ENCODE data around the gene KIFC3. TPM values are rescaled to one million over a fixed set of nuclear protein-coding genes. Genes with fewer than 3 reads are reported as not detected.

KIFC3 gene
- total RNA-seq, 2 experiments from 2014 or later: not detected

DNA sequence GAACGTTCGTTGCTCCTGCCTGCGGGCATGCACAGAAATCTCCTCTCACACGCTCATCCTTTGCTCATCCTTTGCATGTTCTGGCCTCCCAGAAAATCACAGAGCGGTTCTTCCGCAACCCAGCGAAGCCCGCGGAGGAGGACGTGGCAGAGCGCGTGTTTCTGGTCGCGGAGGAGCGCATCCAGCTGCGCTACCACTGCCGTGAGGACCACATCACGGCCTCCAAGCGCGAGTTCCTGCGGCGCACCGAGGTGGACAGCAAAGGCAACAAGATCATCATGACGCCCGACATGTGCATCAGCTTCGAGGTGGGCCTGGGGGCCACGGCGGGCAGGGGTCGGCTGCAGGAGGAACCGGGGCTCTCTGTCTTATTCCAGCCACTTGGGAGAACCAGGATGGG is 76.3 kb downstream of the KIFC3 start:
- no peaks in the 10 kb centered on the region for H3K9me3 Mint-ChIP-seq
- ATAC-seq (ENCODE audit: poor library complexity) (no peak), DNase-seq (no peak)
- no peaks in the 10 kb centered on the region for H3K27me3 ChIP-seq (ENCODE audit: control insufficient read depth in 1 of 2, insufficient read depth in 2 of 2, low read length in 2 of 2)
- no peak overlapping the region for H3K4me3 ChIP-seq (ENCODE audit: low read length)
- no peak overlapping the region for H3K27ac ChIP-seq (ENCODE audit: low read depth in 1 of 2, low read length in 2 of 2)
- no peaks in the 10 kb centered on the region for H3K36me3 Mint-ChIP-seq (ENCODE audit: low read depth)
- CTCF ChIA-PET: no interaction called here
- H3K27me3 Mint-ChIP-seq: no peaks in the 10 kb centered on the region
- no peak overlapping the region for H3K27ac Mint-ChIP-seq
- H3K9me3 ChIP-seq (ENCODE audit: control insufficient read depth in 1 of 2, insufficient read depth in 1 of 2, low read length in 2 of 2): peaks cover 0 to 4% of the 10 kb centered on the region in 2 experiments
- no peaks in the 10 kb centered on the region for H3K36me3 ChIP-seq (ENCODE audit: insufficient read depth, low read length)
- H3K4me1 Mint-ChIP-seq (ENCODE audit: low read depth): no peaks in the 10 kb centered on the region
- no peaks in the 10 kb centered on the region for H3K4me1 ChIP-seq (ENCODE audit: insufficient read depth, low read length)
- intact Hi-C loops (cut with DNase I, micrococcal nuclease): no loop called here
- H3K4me3 Mint-ChIP-seq: no peak overlapping the region
- TF ChIP-seq, protein P1, sequence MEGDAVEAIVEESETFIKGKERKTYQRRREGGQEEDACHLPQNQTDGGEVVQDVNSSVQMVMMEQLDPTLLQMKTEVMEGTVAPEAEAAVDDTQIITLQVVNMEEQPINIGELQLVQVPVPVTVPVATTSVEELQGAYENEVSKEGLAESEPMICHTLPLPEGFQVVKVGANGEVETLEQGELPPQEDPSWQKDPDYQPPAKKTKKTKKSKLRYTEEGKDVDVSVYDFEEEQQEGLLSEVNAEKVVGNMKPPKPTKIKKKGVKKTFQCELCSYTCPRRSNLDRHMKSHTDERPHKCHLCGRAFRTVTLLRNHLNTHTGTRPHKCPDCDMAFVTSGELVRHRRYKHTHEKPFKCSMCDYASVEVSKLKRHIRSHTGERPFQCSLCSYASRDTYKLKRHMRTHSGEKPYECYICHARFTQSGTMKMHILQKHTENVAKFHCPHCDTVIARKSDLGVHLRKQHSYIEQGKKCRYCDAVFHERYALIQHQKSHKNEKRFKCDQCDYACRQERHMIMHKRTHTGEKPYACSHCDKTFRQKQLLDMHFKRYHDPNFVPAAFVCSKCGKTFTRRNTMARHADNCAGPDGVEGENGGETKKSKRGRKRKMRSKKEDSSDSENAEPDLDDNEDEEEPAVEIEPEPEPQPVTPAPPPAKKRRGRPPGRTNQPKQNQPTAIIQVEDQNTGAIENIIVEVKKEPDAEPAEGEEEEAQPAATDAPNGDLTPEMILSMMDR (IDR thresholded peaks at IDR 0.05): no peak
- POLR2A ChIA-PET: no interaction called here

DNA sequence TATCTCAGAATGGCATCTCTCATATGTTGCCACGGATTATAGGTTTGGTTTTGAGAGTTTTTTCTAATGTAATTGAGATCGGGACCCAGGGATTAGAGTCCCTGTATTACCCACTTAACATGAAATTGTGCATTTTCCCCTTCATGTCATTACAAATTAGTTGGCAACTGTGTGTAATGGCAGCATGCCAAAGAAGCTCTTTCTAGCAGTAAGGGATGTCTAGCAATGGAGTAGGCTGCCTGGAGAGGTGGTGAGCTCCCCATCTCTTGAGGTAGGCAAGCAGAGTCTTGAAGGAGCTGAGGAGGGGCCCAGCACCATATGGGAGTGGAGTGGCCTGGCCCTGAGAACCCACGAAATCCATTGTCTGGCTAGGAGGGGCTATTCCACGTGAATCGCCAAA is 76.7 kb downstream of the KIFC3 start:
- no peak overlapping the region for H3K27ac ChIP-seq (ENCODE audit: low read depth in 1 of 2, low read length in 2 of 2)
- TF ChIP-seq, protein P1 (IDR thresholded peaks at IDR 0.05): no peak
- no peaks in the 10 kb centered on the region for H3K36me3 ChIP-seq (ENCODE audit: insufficient read depth, low read length)
- no peak overlapping the region for H3K27ac Mint-ChIP-seq
- no peaks in the 10 kb centered on the region for H3K36me3 Mint-ChIP-seq (ENCODE audit: low read depth)
- no peaks in the 10 kb centered on the region for H3K4me1 Mint-ChIP-seq (ENCODE audit: low read depth)
- peaks cover 0 to 4% of the 10 kb centered on the region in 2 experiments for H3K9me3 ChIP-seq (ENCODE audit: control insufficient read depth in 1 of 2, insufficient read depth in 1 of 2, low read length in 2 of 2)
- no peak for DNase-seq
- POLR2A ChIA-PET: no interaction called here
- CTCF ChIA-PET: no interaction called here
- ATAC-seq (ENCODE audit: poor library complexity): no peak
- intact Hi-C loops (cut with DNase I, micrococcal nuclease): no loop called here
- no peaks in the 10 kb centered on the region for H3K27me3 Mint-ChIP-seq
- H3K9me3 Mint-ChIP-seq: no peaks in the 10 kb centered on the region
- H3K4me3 Mint-ChIP-seq: no peak overlapping the region
- no peaks in the 10 kb centered on the region for H3K4me1 ChIP-seq (ENCODE audit: insufficient read depth, low read length)
- H3K27me3 ChIP-seq (ENCODE audit: control insufficient read depth in 1 of 2, insufficient read depth in 2 of 2, low read length in 2 of 2): no peaks in the 10 kb centered on the region
- H3K4me3 ChIP-seq (ENCODE audit: low read length): no peak overlapping the region

DNA sequence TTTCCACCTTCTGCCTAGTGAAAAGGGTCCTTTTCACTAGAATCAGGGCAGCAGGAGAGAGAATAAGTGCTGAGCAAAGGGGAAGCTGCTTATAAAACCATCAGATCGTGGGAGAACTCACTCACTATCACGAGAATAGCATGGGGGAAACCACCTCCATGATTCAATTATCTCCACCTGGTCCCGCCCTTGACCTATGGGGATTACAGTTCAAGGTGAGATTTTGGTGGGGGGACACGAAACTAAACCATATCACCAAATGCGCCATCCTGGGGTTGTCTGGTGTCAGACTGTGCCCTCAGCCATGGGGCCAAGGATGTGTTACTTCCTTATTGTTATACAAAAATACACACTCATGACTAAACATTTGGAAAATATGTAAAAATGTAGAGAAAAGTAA is 77.1 kb downstream of the KIFC3 start:
- POLR2A ChIA-PET: no interaction called here
- intact Hi-C loops (cut with DNase I, micrococcal nuclease): no loop called here

More for the DNA sequence above, 77.1 kb downstream of the KIFC3 start:
- H3K27me3 ChIP-seq (ENCODE audit: control insufficient read depth in 1 of 2, insufficient read depth in 2 of 2, low read length in 2 of 2): no peaks in the 10 kb centered on the region
- CTCF ChIA-PET: no interaction called here
- no peaks in the 10 kb centered on the region for H3K4me1 ChIP-seq (ENCODE audit: insufficient read depth, low read length)
- DNase-seq: no peak
- H3K27ac Mint-ChIP-seq: no peak overlapping the region
- no peaks in the 10 kb centered on the region for H3K36me3 ChIP-seq (ENCODE audit: insufficient read depth, low read length)
- no peaks in the 10 kb centered on the region for H3K36me3 Mint-ChIP-seq (ENCODE audit: low read depth)
- H3K4me3 ChIP-seq (ENCODE audit: low read length): no peak overlapping the region
- H3K9me3 ChIP-seq (ENCODE audit: control insufficient read depth in 1 of 2, insufficient read depth in 1 of 2, low read length in 2 of 2): peaks cover 0 to 4% of the 10 kb centered on the region in 2 experiments
- no peak overlapping the region for H3K27ac ChIP-seq (ENCODE audit: low read depth in 1 of 2, low read length in 2 of 2)
- no peak overlapping the region for H3K4me3 Mint-ChIP-seq
- TF ChIP-seq, protein P1 (IDR thresholded peaks at IDR 0.05): no peak
- H3K9me3 Mint-ChIP-seq: no peaks in the 10 kb centered on the region
- no peaks in the 10 kb centered on the region for H3K4me1 Mint-ChIP-seq (ENCODE audit: low read depth)
- no peaks in the 10 kb centered on the region for H3K27me3 Mint-ChIP-seq
- no peak for ATAC-seq (ENCODE audit: poor library complexity)

All from CD4-positive, alpha-beta T cell (primary cell).